GM19467 (cell line): ENCODE data around the gene CD99.
A peak's percentile ranks its signal among the peaks of the same experiment; 100 is the strongest.
"Not testable (repeated sequence)": the region's sequence is repeated elsewhere in the genome, so short reads cannot be mapped to it uniquely, and the experiment has no call there.

Experiments used
- ATAC-seq: cut with Tn5 transposase; IDR thresholded peaks from one replicate; pipeline ENCODE4 v1.9.1; 2021; ENCODE audit warnings: mild to moderate bottlenecking, moderate library complexity; ENCODE audit not compliant: unreplicated experiment

CD99 gene

GRCh38 chrX:2675657-2676200 lies 15.4 kb upstream of the CD99 start:
- ATAC-seq = not testable (repeated sequence)

DNA sequence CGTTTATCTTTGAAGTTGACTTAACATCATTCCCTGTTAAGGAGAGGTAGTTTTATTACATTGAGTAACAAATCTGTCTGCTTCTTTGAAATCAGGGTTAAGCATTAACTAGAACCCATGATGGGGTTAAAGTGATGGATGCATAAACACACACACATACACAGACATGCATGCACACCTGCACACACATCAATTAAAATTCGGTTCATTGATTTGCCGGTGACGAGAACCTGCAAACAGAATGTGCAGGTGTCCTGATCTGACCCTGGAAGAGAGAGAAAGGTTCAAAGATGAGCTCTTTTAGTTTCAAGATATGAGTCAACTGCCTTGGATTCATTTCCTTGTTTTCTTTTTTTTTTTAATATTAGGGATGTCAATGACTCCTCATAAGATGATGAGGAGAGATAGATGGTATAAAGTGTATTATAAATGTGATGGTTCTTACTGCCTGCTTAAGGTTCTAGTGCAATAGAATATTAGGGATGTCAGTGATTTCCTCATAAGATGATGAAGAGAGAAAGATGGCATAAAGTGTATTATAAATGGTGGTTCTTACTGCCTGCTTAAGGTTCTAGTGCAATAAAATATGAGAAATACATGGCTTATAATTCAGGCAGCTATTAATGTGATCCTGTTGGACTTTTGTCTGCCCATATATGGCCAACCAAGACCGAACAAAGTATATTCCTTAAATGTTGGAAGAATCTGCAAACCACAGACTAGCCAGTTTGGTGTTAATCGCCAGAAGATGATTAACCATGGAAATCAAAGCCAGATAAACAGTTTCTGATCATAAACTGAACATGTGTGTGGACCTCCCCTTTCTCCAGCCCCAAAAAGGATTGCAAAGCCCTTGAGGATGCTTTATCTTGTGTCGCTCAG lies 14.1 kb upstream of the CD99 start:
- ATAC-seq = no peak

DNA sequence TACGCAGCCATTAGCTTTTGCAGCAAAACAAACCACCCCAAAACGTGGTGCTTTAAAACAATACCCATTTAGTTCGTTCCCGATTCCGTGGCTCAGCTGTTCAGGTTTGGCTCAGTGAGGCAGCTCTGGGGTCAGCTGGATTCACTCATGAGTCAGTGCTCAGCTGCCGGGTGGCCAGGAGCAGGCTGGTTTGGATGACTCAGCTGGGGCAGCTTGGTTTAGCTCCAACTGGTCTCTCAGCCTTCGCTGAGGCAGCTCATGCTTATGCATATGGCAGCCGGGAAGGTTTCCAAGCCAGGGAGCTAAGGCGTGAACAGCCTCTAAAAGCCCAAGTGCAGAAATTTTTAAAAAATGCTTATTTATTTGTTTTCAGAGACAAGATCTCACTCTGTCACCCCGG lies 13.3 kb upstream of the CD99 start:
- no peak for ATAC-seq

DNA sequence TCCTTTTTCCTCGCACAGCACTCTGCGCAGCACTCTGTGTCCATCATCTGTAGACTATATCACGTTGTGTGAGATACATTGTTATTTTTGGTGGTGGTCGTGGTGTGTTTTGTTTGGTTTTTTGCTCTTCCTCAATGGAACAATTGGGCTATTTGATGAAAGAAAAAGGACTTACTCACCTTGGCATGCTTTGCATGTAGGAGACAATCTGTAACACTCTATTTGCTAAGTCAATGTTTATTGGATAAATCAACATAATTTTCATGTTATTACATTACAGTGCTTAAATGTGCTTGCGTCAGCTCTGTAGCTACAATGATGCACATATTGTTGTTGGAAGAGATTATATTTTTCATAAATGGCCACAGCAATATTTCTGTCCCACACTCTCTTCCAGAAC lies 12.5 kb upstream of the CD99 start:
- no peak for ATAC-seq

- ATAC-seq = no peak
Measured at GRCh38 chrX:2679534-2680485, 11.3 kb upstream of the CD99 start.

DNA sequence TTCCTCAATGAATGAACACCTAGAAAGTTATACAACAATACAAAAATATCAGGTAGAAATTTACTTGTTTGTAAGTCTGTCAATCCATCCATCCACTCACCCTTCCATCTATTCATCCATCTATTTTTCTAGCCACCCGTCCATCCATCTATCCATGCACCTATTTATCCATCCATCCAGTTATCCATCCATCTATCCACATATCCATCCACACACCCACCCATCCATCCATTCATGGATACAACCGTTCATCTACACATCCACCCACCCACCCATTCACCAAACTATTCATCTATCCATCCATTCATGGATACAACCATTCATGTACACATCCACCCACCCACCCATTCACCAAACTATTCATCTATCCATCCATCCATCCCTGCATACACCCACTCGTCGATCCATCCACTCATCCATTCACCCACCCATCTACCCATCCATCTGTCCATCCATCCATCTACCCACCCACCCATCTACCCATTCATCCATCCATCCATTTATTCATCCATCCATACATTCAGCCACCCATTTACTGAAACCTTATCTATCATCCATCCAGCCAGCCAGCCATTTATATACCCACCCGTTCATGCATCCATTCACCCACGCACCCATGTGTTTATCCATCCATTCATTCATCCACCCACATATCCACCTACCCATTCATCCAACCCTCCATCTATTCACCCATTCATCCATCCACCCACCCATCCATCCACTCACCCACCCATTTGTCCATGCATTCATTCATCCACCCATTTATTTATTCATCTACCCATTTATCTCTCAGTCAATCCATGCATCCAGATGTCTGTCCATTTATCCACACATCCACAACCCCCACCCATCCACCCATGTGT lies 10.4 kb upstream of the CD99 start:
- no peak for ATAC-seq

- no peak for ATAC-seq
Measured at GRCh38 chrX:2682565-2683177, 8.4 kb upstream of the CD99 start.

DNA sequence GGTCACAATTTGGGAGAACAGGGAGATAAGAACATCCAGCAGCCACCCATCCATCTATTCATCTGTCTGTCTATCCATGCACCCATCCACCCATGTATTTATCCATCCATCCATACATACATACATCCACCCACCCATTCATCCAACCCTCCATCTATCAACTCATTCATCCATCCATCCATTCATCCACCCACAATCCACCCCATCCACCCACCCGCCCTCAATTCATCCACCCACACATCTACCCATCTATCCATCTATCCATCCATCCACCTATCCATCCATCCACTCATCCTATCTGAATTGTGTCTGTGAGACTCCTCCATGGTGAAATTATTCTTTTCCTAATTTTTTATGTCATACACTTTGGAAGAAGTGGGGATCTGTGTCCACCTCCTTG lies 6.8 kb upstream of the CD99 start:
- no peak for ATAC-seq

- ATAC-seq = no peak
Measured at GRCh38 chrX:2685886-2686285, 5.2 kb upstream of the CD99 start.

DNA sequence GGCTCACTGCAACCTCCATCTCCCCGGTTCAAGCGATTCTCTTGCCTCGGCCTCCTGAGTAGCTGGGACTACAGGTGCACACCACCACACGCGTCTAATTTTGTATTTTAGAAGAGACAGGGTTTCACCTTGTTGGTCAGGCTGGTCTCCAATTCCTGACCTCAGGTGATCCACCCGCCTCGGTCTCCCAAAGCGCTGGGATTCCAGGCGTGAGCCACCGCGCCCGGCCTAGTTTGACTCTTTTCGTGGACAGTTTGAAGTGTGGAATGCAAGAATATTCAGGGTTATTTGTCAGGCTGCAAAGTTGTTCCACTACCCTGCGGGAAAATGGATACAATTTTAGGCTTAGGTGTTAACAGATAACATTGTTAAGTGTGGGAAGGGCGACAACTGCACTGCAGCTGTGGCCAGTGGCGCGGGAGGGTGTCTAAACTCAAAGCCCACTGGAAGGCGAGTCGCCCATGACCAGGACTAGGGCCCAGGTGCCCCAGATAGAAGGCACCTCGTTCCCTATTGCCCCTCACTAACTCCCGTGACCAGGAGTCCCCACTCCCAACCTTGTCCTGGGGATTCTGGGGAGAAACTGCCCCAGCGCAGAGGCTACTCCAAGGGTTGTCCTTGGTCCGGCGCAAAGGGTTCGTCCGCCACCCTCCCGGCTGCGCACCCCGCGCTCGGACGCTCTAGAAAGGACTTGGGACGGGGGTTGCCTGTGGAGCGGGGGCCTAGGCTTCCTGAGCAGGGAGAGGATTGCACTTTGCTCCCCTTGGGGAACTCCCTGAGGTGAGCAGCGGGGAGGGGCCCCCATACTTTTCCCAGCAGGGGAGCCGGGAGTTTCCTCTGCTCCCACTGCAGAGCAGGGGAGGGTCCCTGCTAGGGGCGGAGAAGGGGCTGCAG lies 1.1 kb upstream of the CD99 start:
- ATAC-seq = no peak

GRCh38 chrX:2691543-2692220 lies 587 bp downstream of the CD99 start:
- no peak for ATAC-seq

DNA sequence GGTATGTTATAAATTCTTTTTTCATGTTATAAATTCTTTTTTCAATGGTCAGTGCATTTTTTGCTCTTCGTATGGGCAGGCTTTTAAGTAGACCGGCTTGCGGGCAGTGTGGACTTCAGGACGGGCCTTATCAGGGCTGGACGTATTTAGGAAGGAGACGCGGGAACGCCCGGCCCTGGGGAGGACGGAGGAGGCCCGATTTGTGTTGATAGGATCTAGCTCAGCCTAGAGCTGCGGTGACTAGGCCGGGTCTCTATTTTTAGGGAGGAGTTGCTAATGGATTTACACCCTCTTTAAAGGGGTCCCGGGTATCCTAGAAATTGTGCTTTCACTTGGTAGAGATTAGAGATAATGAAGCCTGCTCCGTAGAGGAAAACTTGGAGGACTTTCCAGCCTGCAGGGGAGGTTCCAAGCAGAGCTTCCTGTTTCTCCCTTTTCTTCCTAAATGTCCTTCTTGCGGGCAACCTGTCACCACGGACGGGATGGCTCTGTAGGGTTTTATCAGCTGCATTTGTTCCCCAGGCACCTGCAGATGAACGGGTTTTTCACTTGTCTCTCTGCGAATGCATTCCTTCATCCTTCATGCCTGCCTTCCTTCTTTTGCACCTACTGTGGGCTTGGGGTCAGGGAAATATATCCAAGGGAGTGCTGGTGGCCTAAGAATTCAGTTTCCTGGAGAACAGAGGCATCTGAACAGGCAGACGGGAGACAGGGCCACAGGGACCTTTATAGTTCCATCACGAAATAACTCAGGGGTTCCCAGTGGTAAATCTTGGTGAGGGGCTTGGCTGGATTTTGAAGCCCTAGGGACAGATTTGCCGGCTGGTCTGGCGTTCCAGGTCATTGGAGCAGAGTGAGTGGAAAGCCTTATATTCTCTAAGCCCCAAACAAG lies 1.4 kb downstream of the CD99 start:
- ATAC-seq = no peak

- no peak for ATAC-seq
Measured at GRCh38 chrX:2693113-2694002, 2.3 kb downstream of the CD99 start.

GRCh38 chrX:2694914-2695267 lies 3.8 kb downstream of the CD99 start:
- ATAC-seq = no peak

DNA sequence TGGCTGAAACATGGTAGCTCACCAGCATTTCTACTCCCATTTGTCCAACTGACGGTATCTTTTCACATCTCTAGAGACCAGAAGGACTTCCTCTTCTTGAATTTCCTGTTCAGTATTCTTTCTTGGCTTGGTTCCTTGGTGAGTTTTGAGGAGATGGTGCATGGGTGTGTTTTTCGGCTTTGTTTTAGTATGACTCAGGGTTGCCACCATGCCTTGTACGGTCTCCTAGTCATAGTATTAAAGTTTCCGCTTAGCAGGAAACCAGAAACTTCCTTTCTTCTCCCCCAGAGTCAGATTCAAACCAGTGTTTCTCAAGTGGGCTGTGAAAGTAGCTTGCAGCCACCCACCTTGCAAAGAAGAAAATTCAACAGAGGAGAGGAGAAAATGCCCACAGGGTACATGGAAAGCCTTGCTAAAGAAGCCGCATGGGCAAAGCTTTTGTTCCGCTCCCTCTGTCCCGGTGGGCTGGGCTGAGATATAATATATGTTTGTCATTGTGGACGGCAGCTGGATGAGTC lies 5.7 kb downstream of the CD99 start:
- ATAC-seq = peak; percentile 92

DNA sequence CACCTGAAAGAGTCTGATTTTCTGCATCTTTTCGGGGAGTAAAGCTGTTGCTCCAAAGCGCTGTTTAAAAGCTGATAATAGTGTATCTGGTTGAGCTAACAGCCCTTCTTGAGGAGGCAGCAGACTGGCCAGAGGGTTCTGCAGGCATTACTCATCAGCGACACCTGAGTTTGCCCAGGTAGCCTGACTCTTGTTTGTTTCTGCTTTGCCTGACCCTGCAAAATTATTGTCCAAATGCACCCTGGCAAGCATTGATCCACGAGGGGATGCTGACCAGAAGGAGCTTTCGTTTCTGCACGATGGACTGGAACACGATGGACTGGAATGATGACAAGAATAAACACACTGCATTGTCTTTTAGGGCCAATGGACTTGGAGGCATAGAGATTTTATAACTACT lies 6.2 kb downstream of the CD99 start:
- no peak for ATAC-seq
